NOMO-1 (cell line): ENCODE measurements around the gene NEUROD2.

Experiments
- DNase-seq, 2 experiments: peaks; one replicate each; lab custom pipeline; 2025; ENCODE audit not compliant: unreplicated experiment in 2 of 2; lab: John Stamatoyannopoulos, UW

Gene NEUROD2

GRCh38 chr17:39607851-39608130 is at the start of gene NEUROD2:
NEUROD2 (minus strand) TSS chr17:39607920; CDS start chr17:39606599, 1,321 bp downstream.
- no peak for DNase-seq

GRCh38 chr17:39655105-39655504 is 47.4 kb upstream of the NEUROD2 start:
- no peak for DNase-seq

- DNase-seq = peak; percentile 39 to 49
Observed at GRCh38 chr17:39653662-39654331, 46.1 kb upstream of the NEUROD2 start.

GRCh38 chr17:39653316-39653661 is 45.6 kb upstream of the NEUROD2 start:
- no peak for DNase-seq

- no peak for DNase-seq
Observed at GRCh38 chr17:39652587-39653315, 45.0 kb upstream of the NEUROD2 start.

GRCh38 chr17:39651923-39652586 is 44.3 kb upstream of the NEUROD2 start:
- DNase-seq = no peak

GRCh38 chr17:39650121-39650579 is 42.4 kb upstream of the NEUROD2 start:
- DNase-seq = no peak

GRCh38 chr17:39648616-39649366 is 41.1 kb upstream of the NEUROD2 start:
- DNase-seq = no peak

GRCh38 chr17:39647256-39647655 is 39.5 kb upstream of the NEUROD2 start:
- DNase-seq = no peak

- no peak for DNase-seq
Observed at GRCh38 chr17:39643271-39643670, 35.6 kb upstream of the NEUROD2 start.

- DNase-seq = no peak
Observed at GRCh38 chr17:39642291-39643074, 34.8 kb upstream of the NEUROD2 start.

- DNase-seq = no peak
Observed at GRCh38 chr17:39641883-39642282, 34.2 kb upstream of the NEUROD2 start.

- no peak for DNase-seq
Observed at GRCh38 chr17:39641097-39641496, 33.4 kb upstream of the NEUROD2 start.

- DNase-seq = no peak
Observed at GRCh38 chr17:39640591-39641031, 32.9 kb upstream of the NEUROD2 start.

GRCh38 chr17:39639566-39640458 is 32.1 kb upstream of the NEUROD2 start:
- no peak for DNase-seq

GRCh38 chr17:39639043-39639442 is 31.3 kb upstream of the NEUROD2 start:
- no peak for DNase-seq

GRCh38 chr17:39638317-39638716 is 30.6 kb upstream of the NEUROD2 start:
- DNase-seq = no peak

- DNase-seq = peak; percentile 71 to 84
Observed at GRCh38 chr17:39636927-39637736, 29.4 kb upstream of the NEUROD2 start, which contains the start of gene STARD3. STARD3 (plus strand) TSS chr17:39637144; CDS start chr17:39653532, 16,388 bp downstream.

GRCh38 chr17:39636587-39636926 is 28.8 kb upstream of the NEUROD2 start:
- no peak for DNase-seq
